ENCODE results near the gene TBC1D10A.

- TF ChIP-seq POLR2A (IDR thresholded peaks at IDR 0.05), result no peak
- no peak for TF ChIP-seq CTCF (IDR thresholded peaks at IDR 0.05)
- no peak for TF ChIP-seq POLR2AphosphoS5 (IDR thresholded peaks at IDR 0.05; ENCODE audit: insufficient read depth in 1 of 2, low read depth in 1 of 2)
Observed at GRCh38 chr22:30315962-30316576, 10.7 kb downstream of the TBC1D10A start.
